ENCODE measurements around the gene BBS9. TPM values are rescaled to one million over a fixed set of nuclear protein-coding genes. Genes with fewer than 3 reads are reported as not detected.

The BBS9 gene
- total RNA-seq, 1 donor from 2014 or later = 51.7 TPM

GRCh38 chr7:33118383-33118782 lies 11.0 kb upstream of the BBS9 start:
- Histone ChIP-seq H3K36me3 (ENCODE audit: control insufficient read depth in 3 of 3, insufficient read depth in 3 of 3, low read length in 3 of 3) (no peaks in the 10 kb centered on the region), H3K9me3 (ENCODE audit: control insufficient read depth in 3 of 3, low read length in 3 of 3) (no peaks in the 10 kb centered on the region), H3K27ac (ENCODE audit: low read depth, low read length) (no peak overlapping the region), H3K4me3 (ENCODE audit: low read length in 3 of 3) (no peak overlapping the region), H3K9ac (ENCODE audit: low read depth in 1 of 3, low read length in 3 of 3) (no peak overlapping the region), H3K4me1 (ENCODE audit: control insufficient read depth in 3 of 3, insufficient read depth in 3 of 3, low read length in 3 of 3) (no peaks in the 10 kb centered on the region), H3K27me3 (ENCODE audit: control insufficient read depth in 3 of 3, insufficient read depth in 3 of 3, low read length in 3 of 3) (no peaks in the 10 kb centered on the region)

GRCh38 chr7:33127085-33127484 lies 2.3 kb upstream of the BBS9 start:
- H3K4me1 ChIP-seq (ENCODE audit: control insufficient read depth in 3 of 3, insufficient read depth in 3 of 3, low read length in 3 of 3) = peaks cover 5 to 10% (median 9%) of the 10 kb centered on the region in 3 donors
- no peaks in the 10 kb centered on the region for H3K9me3 ChIP-seq (ENCODE audit: control insufficient read depth in 3 of 3, low read length in 3 of 3)
- H3K27me3 ChIP-seq (ENCODE audit: control insufficient read depth in 3 of 3, insufficient read depth in 3 of 3, low read length in 3 of 3) = no peaks in the 10 kb centered on the region
- no peak overlapping the region for H3K27ac ChIP-seq (ENCODE audit: low read depth, low read length)
- no peak overlapping the region for H3K4me3 ChIP-seq (ENCODE audit: low read length in 3 of 3)
- no peaks in the 10 kb centered on the region for H3K36me3 ChIP-seq (ENCODE audit: control insufficient read depth in 3 of 3, insufficient read depth in 3 of 3, low read length in 3 of 3)
- H3K9ac ChIP-seq (ENCODE audit: low read depth in 1 of 3, low read length in 3 of 3) = no peak overlapping the region

- Histone ChIP-seq H3K9ac (ENCODE audit: low read depth in 1 of 3, low read length in 3 of 3) (peak overlapping the region; percentile 85 to 88 (median 85)), H3K9me3 (ENCODE audit: control insufficient read depth in 3 of 3, low read length in 3 of 3) (no peaks in the 10 kb centered on the region), H3K27ac (ENCODE audit: low read depth, low read length) (peak overlapping the region; percentile 86), H3K36me3 (ENCODE audit: control insufficient read depth in 3 of 3, insufficient read depth in 3 of 3, low read length in 3 of 3) (no peaks in the 10 kb centered on the region), H3K4me3 (ENCODE audit: low read length in 3 of 3) (peak overlapping the region; percentile 72 to 99 (median 98)), H3K4me1 (ENCODE audit: control insufficient read depth in 3 of 3, insufficient read depth in 3 of 3, low read length in 3 of 3) (peaks cover 5 to 10% (median 9%) of the 10 kb centered on the region in 3 donors), H3K27me3 (ENCODE audit: control insufficient read depth in 3 of 3, insufficient read depth in 3 of 3, low read length in 3 of 3) (no peaks in the 10 kb centered on the region)
Measured at GRCh38 chr7:33128631-33128989, 754 bp upstream of the BBS9 start.

- peak overlapping the region; percentile 85 to 88 (median 85) for H3K9ac ChIP-seq (ENCODE audit: low read depth in 1 of 3, low read length in 3 of 3)
- H3K4me3 ChIP-seq (ENCODE audit: low read length in 3 of 3) = peak overlapping the region; percentile 72 to 99 (median 98)
- no peaks in the 10 kb centered on the region for H3K36me3 ChIP-seq (ENCODE audit: control insufficient read depth in 3 of 3, insufficient read depth in 3 of 3, low read length in 3 of 3)
- no peaks in the 10 kb centered on the region for H3K9me3 ChIP-seq (ENCODE audit: control insufficient read depth in 3 of 3, low read length in 3 of 3)
- H3K27ac ChIP-seq (ENCODE audit: low read depth, low read length) = peak overlapping the region; percentile 86
- H3K4me1 ChIP-seq (ENCODE audit: control insufficient read depth in 3 of 3, insufficient read depth in 3 of 3, low read length in 3 of 3) = peaks cover 5 to 10% (median 9%) of the 10 kb centered on the region in 3 donors
- no peaks in the 10 kb centered on the region for H3K27me3 ChIP-seq (ENCODE audit: control insufficient read depth in 3 of 3, insufficient read depth in 3 of 3, low read length in 3 of 3)
Measured at GRCh38 chr7:33129806-33130153, 416 bp downstream of the BBS9 start.

GRCh38 chr7:33130184-33130583 lies 820 bp downstream of the BBS9 start:
- Histone ChIP-seq H3K27me3 (ENCODE audit: control insufficient read depth in 3 of 3, insufficient read depth in 3 of 3, low read length in 3 of 3) (no peaks in the 10 kb centered on the region), H3K4me3 (ENCODE audit: low read length in 3 of 3) (peak overlapping the region; percentile 72 to 99 (median 98)), H3K4me1 (ENCODE audit: control insufficient read depth in 3 of 3, insufficient read depth in 3 of 3, low read length in 3 of 3) (peaks cover 5 to 10% (median 9%) of the 10 kb centered on the region in 3 donors), H3K9me3 (ENCODE audit: control insufficient read depth in 3 of 3, low read length in 3 of 3) (no peaks in the 10 kb centered on the region), H3K36me3 (ENCODE audit: control insufficient read depth in 3 of 3, insufficient read depth in 3 of 3, low read length in 3 of 3) (no peaks in the 10 kb centered on the region), H3K27ac (ENCODE audit: low read depth, low read length) (no peak overlapping the region), H3K9ac (ENCODE audit: low read depth in 1 of 3, low read length in 3 of 3) (peak overlapping the region in 2 of 3 donors; percentile 85 to 88)

- no peak overlapping the region for H3K27ac ChIP-seq (ENCODE audit: low read depth, low read length)
- no peaks in the 10 kb centered on the region for H3K4me1 ChIP-seq (ENCODE audit: control insufficient read depth in 3 of 3, insufficient read depth in 3 of 3, low read length in 3 of 3)
- no peaks in the 10 kb centered on the region for H3K27me3 ChIP-seq (ENCODE audit: control insufficient read depth in 3 of 3, insufficient read depth in 3 of 3, low read length in 3 of 3)
- no peak overlapping the region for H3K9ac ChIP-seq (ENCODE audit: low read depth in 1 of 3, low read length in 3 of 3)
- H3K9me3 ChIP-seq (ENCODE audit: control insufficient read depth in 3 of 3, low read length in 3 of 3) = no peaks in the 10 kb centered on the region
- no peaks in the 10 kb centered on the region for H3K36me3 ChIP-seq (ENCODE audit: control insufficient read depth in 3 of 3, insufficient read depth in 3 of 3, low read length in 3 of 3)
- H3K4me3 ChIP-seq (ENCODE audit: low read length in 3 of 3) = no peak overlapping the region
Measured at GRCh38 chr7:33137103-33137502, 7.7 kb downstream of the BBS9 start.

- no peaks in the 10 kb centered on the region for H3K36me3 ChIP-seq (ENCODE audit: control insufficient read depth in 3 of 3, insufficient read depth in 3 of 3, low read length in 3 of 3)
- no peak overlapping the region for H3K27ac ChIP-seq (ENCODE audit: low read depth, low read length)
- no peaks in the 10 kb centered on the region for H3K27me3 ChIP-seq (ENCODE audit: control insufficient read depth in 3 of 3, insufficient read depth in 3 of 3, low read length in 3 of 3)
- H3K4me3 ChIP-seq (ENCODE audit: low read length in 3 of 3) = no peak overlapping the region
- H3K9ac ChIP-seq (ENCODE audit: low read depth in 1 of 3, low read length in 3 of 3) = no peak overlapping the region
- H3K4me1 ChIP-seq (ENCODE audit: control insufficient read depth in 3 of 3, insufficient read depth in 3 of 3, low read length in 3 of 3) = peaks cover 0 to 5% (median 0%) of the 10 kb centered on the region in 3 donors
- no peaks in the 10 kb centered on the region for H3K9me3 ChIP-seq (ENCODE audit: control insufficient read depth in 3 of 3, low read length in 3 of 3)
Measured at GRCh38 chr7:33142585-33142984, 13.2 kb downstream of the BBS9 start.

- Histone ChIP-seq H3K4me3 (ENCODE audit: low read length in 3 of 3) (no peak overlapping the region), H3K36me3 (ENCODE audit: control insufficient read depth in 3 of 3, insufficient read depth in 3 of 3, low read length in 3 of 3) (no peaks in the 10 kb centered on the region), H3K27ac (ENCODE audit: low read depth, low read length) (no peak overlapping the region), H3K27me3 (ENCODE audit: control insufficient read depth in 3 of 3, insufficient read depth in 3 of 3, low read length in 3 of 3) (no peaks in the 10 kb centered on the region), H3K4me1 (ENCODE audit: control insufficient read depth in 3 of 3, insufficient read depth in 3 of 3, low read length in 3 of 3) (peaks cover 0 to 5% (median 0%) of the 10 kb centered on the region in 3 donors), H3K9ac (ENCODE audit: low read depth in 1 of 3, low read length in 3 of 3) (no peak overlapping the region), H3K9me3 (ENCODE audit: control insufficient read depth in 3 of 3, low read length in 3 of 3) (no peaks in the 10 kb centered on the region)
Measured at GRCh38 chr7:33143996-33144718, 14.8 kb downstream of the BBS9 start.

GRCh38 chr7:33145156-33145555 lies 15.8 kb downstream of the BBS9 start:
- Histone ChIP-seq H3K27me3 (ENCODE audit: control insufficient read depth in 3 of 3, insufficient read depth in 3 of 3, low read length in 3 of 3) (no peaks in the 10 kb centered on the region), H3K4me1 (ENCODE audit: control insufficient read depth in 3 of 3, insufficient read depth in 3 of 3, low read length in 3 of 3) (peaks cover 0 to 5% (median 0%) of the 10 kb centered on the region in 3 donors), H3K9me3 (ENCODE audit: control insufficient read depth in 3 of 3, low read length in 3 of 3) (no peaks in the 10 kb centered on the region), H3K9ac (ENCODE audit: low read depth in 1 of 3, low read length in 3 of 3) (no peak overlapping the region), H3K4me3 (ENCODE audit: low read length in 3 of 3) (no peak overlapping the region), H3K27ac (ENCODE audit: low read depth, low read length) (no peak overlapping the region), H3K36me3 (ENCODE audit: control insufficient read depth in 3 of 3, insufficient read depth in 3 of 3, low read length in 3 of 3) (no peaks in the 10 kb centered on the region)

- Histone ChIP-seq H3K4me3 (ENCODE audit: low read length in 3 of 3) (no peak overlapping the region), H3K9ac (ENCODE audit: low read depth in 1 of 3, low read length in 3 of 3) (no peak overlapping the region), H3K9me3 (ENCODE audit: control insufficient read depth in 3 of 3, low read length in 3 of 3) (no peaks in the 10 kb centered on the region), H3K4me1 (ENCODE audit: control insufficient read depth in 3 of 3, insufficient read depth in 3 of 3, low read length in 3 of 3) (no peaks in the 10 kb centered on the region), H3K27ac (ENCODE audit: low read depth, low read length) (no peak overlapping the region), H3K36me3 (ENCODE audit: control insufficient read depth in 3 of 3, insufficient read depth in 3 of 3, low read length in 3 of 3) (peaks cover 0 to 5% (median 2%) of the 10 kb centered on the region in 3 donors), H3K27me3 (ENCODE audit: control insufficient read depth in 3 of 3, insufficient read depth in 3 of 3, low read length in 3 of 3) (no peaks in the 10 kb centered on the region)
Measured at GRCh38 chr7:33152087-33152486, 22.7 kb downstream of the BBS9 start.
